Thymus (tissue), 11 donors: ENCODE data around the gene TJP1. TPM values are rescaled to one million over a fixed set of nuclear protein-coding genes. Genes with fewer than 3 reads are reported as not detected.
"Not testable (repeated sequence)": the region's sequence is repeated elsewhere in the genome, so short reads cannot be mapped to it uniquely, and the experiment has no call there.

Source experiments
- DNase-seq, 9 donors: peaks; one replicate each; pipeline ENCODE4 v3.0.0-alpha.2; 2013; ENCODE audit warnings: low spot score in 9 of 9, low read depth in 6 of 9, missing footprints in 1 of 9
- H3K27ac ChIP-seq, 2 donors: one replicate each; pipeline ENCODE4 v1.5.1; 2013; ENCODE audit warnings: control low read depth in 1 of 2, low read depth in 1 of 2, low read length in 1 of 2, mild to moderate bottlenecking in 1 of 2, moderate library complexity in 1 of 2
- H3K27me3 ChIP-seq, 2 donors: one replicate each; pipeline ENCODE4 v1.5.1; 2013; ENCODE audit warnings: low read length in 1 of 2; ENCODE audit not compliant: control insufficient read depth in 2 of 2, insufficient read depth in 1 of 2
- H3K36me3 ChIP-seq, 2 donors: one replicate each; pipeline ENCODE4 v1.5.1; 2013; ENCODE audit warnings: low read length in 1 of 2, mild to moderate bottlenecking in 1 of 2, moderate library complexity in 1 of 2; ENCODE audit not compliant: control insufficient read depth in 2 of 2, insufficient read depth in 2 of 2
- H3K4me1 ChIP-seq, 2 donors: one replicate each; pipeline ENCODE4 v1.5.1; 2013; ENCODE audit warnings: low read length in 2 of 2; ENCODE audit not compliant: control insufficient read depth in 2 of 2, insufficient read depth in 2 of 2
- H3K4me3 ChIP-seq, 2 donors: one replicate each; pipeline ENCODE4 v1.5.1; 2013; ENCODE audit warnings: low read length in 2 of 2, control low read depth in 1 of 2, mild to moderate bottlenecking in 1 of 2
- H3K9me3 ChIP-seq, 2 donors: one replicate each; pipeline ENCODE4 v1.5.1; 2013; ENCODE audit warnings: low read length in 1 of 2, mild to moderate bottlenecking in 1 of 2; ENCODE audit not compliant: control insufficient read depth in 2 of 2, insufficient read depth in 1 of 2
- WGBS: extraction: QIAGEN DNeasy Blood & Tissue Kit; methylation state at CpG from one replicate; pipeline ENCODE4 v1.1.7; 2013; 5-methylcytosine and 5-hydroxymethylcytosine counted together
- polyA plus RNA-seq: library from polyadenylated mRNA; stranded (reverse); fragments of 200-250 nt; gene quantifications from one replicate; pipeline ENCODE4 v1.2.3, GENCODE V29; 2013
- total RNA-seq: library from RNA; stranded (reverse); fragments of 120-200 nt; gene quantifications from one replicate; pipeline ENCODE4 v1.2.4, GENCODE V29; 2013
- donor health status: healthy.

TJP1 gene
- total and polyA plus RNA-seq, 2 donors, result 7.3 to 11.5 TPM

DNA sequence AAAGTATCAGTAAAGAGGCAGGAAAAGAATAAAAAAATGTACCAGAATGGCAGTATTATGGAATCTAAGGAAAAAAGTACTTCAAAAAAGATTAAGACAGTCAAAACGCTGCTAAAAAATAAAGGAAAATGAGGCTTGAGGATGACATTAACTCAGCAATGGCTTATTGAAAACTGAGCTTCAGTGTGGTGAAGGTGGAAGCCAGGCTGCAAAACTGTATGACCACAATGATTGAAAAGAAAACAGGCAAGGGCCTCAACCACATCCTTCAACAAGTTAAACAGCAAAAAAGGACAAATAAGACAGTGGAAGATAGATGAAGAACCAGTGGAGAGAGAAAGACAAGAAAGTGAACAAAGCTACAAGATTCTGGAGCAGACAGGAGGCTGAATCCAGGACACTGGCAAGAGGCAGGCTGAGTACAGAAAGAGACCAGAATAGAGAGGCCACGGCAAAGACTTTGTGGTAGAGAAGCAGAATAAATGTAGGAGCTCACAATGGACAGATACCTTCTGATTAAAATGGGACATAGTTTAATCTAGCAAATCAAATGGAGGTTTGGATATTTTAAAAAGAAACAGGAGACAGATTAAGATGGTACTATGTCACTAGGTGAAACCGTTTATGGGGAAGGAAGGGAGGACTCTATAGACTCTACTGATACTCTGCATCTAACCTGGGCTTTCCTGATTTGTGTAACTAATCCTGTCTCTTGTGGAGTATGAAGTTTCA is 86.1 kb downstream of the TJP1 start:
- Histone ChIP-seq H3K27ac (no peak overlapping the region), H3K9me3 (no peaks in the 10 kb centered on the region), H3K4me1 (no peaks in the 10 kb centered on the region), H3K36me3 (no peaks in the 10 kb centered on the region), H3K27me3 (no peaks in the 10 kb centered on the region), H3K4me3 (no peak overlapping the region)
- WGBS, result 84% methylated on average over 3 of the region's 3 CpGs
- DNase-seq, result no peak

DNA sequence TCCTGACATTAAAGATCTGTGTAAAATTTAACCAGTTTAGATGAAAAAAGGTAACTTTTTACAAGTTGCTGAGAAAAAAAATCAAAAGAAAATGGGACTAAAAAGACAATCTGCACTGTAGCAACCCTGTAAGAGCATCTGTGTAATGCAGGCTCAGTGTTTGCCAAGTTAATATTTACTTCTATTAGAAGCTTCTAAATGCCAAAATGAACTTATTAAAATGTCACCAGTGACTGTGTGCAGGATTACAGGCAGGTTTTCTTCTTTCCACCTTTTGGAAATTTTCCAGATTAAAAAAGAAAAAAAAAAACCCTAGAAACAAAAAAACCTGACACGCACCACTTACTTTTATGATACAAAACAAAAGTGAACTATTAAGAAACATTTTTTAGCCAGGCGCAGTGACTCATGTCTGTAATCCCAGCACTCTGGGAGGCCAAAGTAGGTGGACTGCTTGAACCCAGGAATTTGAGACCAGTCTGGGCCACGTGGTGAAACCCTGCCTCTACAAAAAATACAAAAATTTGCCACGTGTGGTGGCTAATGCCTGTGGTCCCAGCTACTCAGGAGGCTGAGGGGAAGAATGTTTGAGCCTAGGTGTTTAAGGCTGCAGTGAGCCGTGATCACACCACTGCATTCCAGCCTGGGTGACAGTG is 87.2 kb downstream of the TJP1 start:
- Histone ChIP-seq H3K27me3 (no peaks in the 10 kb centered on the region), H3K4me1 (no peaks in the 10 kb centered on the region), H3K36me3 (no peaks in the 10 kb centered on the region), H3K27ac (no peak overlapping the region), H3K9me3 (no peaks in the 10 kb centered on the region), H3K4me3 (no peak overlapping the region)
- WGBS, result 90% methylated on average over 5 of the region's 5 CpGs
- no peak for DNase-seq

DNA sequence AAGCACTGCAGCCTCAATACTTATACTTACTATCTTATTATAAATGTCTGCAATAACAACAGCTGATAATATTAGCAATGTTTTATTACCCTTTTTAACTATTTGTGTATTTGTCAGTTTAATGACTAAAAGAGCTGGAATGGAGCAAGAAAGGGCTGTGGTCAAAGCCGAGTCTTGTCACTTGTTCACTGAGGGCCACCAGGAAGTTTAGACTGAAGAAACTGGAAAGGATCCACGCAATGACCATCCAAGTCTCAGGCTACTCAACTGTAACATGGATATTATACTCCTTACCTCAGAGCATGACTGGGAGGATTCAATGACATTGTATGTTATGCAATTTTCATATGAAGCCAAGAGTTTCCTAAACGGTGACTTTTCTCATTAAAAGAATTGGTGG is 90.4 kb downstream of the TJP1 start:
- Histone ChIP-seq H3K36me3 (no peaks in the 10 kb centered on the region), H3K27me3 (no peaks in the 10 kb centered on the region), H3K9me3 (no peaks in the 10 kb centered on the region), H3K4me1 (no peaks in the 10 kb centered on the region), H3K4me3 (no peak overlapping the region), H3K27ac (no peak overlapping the region)
- no peak for DNase-seq
- WGBS, result 94% methylated on average over 3 of the region's 3 CpGs

DNA sequence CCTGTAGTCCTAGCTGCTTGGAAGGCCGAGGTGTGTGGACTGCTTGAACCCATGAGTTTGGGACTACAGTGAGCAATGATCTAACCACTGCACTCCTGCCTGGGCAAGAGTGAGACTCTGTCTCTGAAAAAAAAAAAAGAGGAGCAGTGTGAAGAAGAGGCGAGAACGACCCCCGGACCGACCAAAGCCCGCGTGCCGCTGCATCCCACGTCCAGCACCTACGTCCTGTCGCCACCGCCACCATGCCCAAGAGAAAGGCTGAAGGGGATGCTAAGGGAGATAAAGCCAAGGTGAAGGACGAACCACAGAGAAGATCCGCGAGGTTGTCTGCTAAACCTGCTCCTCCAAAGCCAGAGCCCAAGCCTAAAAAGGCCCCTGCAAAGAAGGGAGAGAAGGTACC is 91.8 kb downstream of the TJP1 start:
- WGBS, result 96% methylated on average over 15 of the region's 15 CpGs
- H3K27me3 ChIP-seq, H3K36me3 ChIP-seq, H3K4me1 ChIP-seq, H3K9me3 ChIP-seq, H3K27ac ChIP-seq, H3K4me3 ChIP-seq, DNase-seq: not testable (repeated sequence)

DNA sequence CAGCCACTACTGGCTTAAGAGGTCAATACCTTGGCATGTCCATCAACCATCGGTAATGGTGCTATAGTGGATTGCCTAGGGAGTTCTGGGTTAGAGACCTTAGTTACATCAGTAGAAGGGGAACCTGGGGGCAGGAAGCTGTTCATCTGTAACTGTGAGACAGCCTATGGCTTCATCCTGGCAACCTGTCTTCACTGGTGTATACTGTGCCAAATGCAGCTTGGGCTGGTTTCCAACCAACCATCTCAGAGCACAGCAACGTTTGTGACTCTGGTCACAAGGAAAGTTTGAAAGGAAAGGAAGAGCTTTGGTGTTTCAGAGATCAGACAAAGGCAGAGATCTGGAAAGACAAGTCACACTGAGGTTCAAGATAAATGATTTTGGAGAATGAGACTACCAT is 93.8 kb downstream of the TJP1 start:
- no peak overlapping the region for H3K27ac ChIP-seq
- H3K9me3 ChIP-seq, result no peaks in the 10 kb centered on the region
- H3K27me3 ChIP-seq, result no peaks in the 10 kb centered on the region
- H3K4me3 ChIP-seq, result no peak overlapping the region
- DNase-seq, result no peak
- WGBS, result 81% methylated on average over 2 of the region's 2 CpGs
- no peaks in the 10 kb centered on the region for H3K36me3 ChIP-seq
- H3K4me1 ChIP-seq, result no peaks in the 10 kb centered on the region

DNA sequence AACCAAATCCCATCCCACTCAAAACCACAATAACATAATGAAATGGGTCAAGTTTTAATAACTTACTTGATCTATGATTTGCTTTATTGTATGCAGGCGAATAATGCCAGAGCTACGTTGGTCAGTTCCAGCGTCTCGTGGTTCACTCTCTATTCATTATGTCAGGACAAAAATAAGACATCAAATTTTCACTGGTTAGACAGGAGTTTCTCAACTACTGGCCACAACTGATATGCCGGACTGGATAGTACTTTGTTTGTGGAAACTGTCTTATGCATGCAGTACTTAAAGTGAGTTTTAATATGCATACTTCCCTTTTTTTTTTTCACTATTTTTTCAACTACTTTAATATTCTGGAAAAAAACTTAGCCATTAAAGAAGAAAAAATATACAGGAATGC is 94.4 kb downstream of the TJP1 start:
- DNase-seq, result no peak
- 92% methylated on average over 5 of the region's 5 CpGs for WGBS
- Histone ChIP-seq H3K4me3 (no peak overlapping the region), H3K36me3 (no peaks in the 10 kb centered on the region), H3K27ac (no peak overlapping the region), H3K27me3 (no peaks in the 10 kb centered on the region), H3K9me3 (no peaks in the 10 kb centered on the region), H3K4me1 (no peaks in the 10 kb centered on the region)

DNA sequence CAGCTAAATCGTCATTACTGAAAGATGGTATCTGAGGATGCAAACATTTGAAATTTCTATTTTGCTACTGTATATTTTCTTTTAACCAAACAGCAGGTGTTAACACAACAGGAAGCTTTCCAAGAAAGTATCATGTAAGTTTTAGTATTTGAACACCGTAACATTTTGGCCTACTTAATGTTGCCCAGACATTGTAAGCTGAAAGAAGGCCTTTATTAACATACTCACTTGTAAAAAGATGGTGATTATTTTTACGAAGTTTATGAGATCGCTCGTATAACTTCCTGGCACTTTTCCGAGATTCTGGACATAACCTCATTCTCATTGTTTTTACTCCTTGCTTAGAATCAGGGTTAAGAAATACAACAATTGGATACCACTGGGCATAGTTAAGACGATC is 95.7 kb downstream of the TJP1 start:
- Histone ChIP-seq H3K36me3 (no peaks in the 10 kb centered on the region), H3K27ac (no peak overlapping the region), H3K4me1 (no peaks in the 10 kb centered on the region), H3K27me3 (no peaks in the 10 kb centered on the region), H3K9me3 (peaks cover 0 to 7% of the 10 kb centered on the region in 2 donors), H3K4me3 (no peak overlapping the region)
- DNase-seq, result no peak
- 96% methylated on average over 7 of the region's 7 CpGs for WGBS

DNA sequence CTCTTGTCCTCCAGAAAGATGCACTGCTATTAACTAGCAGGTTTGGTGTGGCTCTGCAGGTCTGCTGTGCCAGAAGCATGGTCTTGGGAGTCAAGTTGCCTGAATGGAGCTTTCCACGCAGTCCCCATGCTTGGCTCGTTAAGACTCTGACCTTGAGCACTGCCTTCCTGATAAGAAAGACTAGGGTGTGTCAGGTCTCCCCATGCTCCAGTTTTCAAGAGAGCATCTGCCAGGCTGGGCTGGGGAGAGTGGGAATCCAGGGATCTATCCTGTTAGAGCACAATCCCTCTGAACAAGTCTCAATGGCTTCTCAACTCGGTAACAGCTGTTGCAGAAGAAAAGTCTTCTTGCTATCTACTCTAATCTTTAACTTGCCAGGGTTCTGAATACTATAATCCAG is 98.2 kb downstream of the TJP1 start:
- 98% methylated on average over 3 of the region's 3 CpGs for WGBS
- no peaks in the 10 kb centered on the region for H3K4me1 ChIP-seq

DNA sequence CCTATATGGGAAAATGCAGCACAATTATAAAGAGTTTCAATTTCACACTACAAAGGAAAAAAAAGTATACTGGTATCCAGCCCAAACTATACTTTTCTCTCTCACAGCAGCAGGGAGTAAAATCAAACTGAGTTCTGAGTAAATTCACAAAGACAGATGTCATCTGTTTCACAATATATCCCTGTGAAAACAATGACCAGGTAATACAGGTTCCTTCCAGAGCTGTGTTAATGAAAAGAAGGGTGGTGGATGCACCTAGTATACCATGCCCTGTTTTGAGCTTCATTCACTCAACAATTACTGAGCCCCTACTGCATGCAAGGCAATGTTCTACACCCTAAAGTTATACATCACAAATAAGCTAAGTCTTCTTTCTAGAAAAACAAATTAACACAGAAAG is 108.5 kb downstream of the TJP1 start:
- Histone ChIP-seq H3K36me3 (no peaks in the 10 kb centered on the region), H3K27ac (no peak overlapping the region), H3K4me3 (no peak overlapping the region), H3K4me1 (no peaks in the 10 kb centered on the region), H3K9me3 (no peaks in the 10 kb centered on the region), H3K27me3 (no peaks in the 10 kb centered on the region)
- DNase-seq, result no peak

More for the DNA sequence above, 98.2 kb downstream of the TJP1 start:
- peaks cover 0 to 7% of the 10 kb centered on the region in 2 donors for H3K9me3 ChIP-seq
- H3K4me3 ChIP-seq, result no peak overlapping the region
- H3K36me3 ChIP-seq, result no peaks in the 10 kb centered on the region
- DNase-seq, result no peak
- no peaks in the 10 kb centered on the region for H3K27me3 ChIP-seq
- H3K27ac ChIP-seq, result no peak overlapping the region
